H1 (cell line): ENCODE results near the gene EXD2. TPM values are rescaled to one million over a fixed set of nuclear protein-coding genes. Genes with fewer than 3 reads are reported as not detected.

ENCODE experiments used
- CTCF ChIA-PET: fragments of 300-600 bp; sonication (Branson Sonifier 250); formaldehyde crosslinking; loops from one replicate; lab custom pipeline; 2021; ENCODE audit not compliant: partially characterized antibody; lab: Charles Lee
- POLR2A ChIA-PET: fragments of 300-600 bp; sonication (Branson Sonifier 250); formaldehyde crosslinking; loops from one replicate; lab custom pipeline; 2021; ENCODE audit warnings: inconsistent platforms; ENCODE audit not compliant: partially characterized antibody; lab: Charles Lee
- DNase-seq, 2 experiments: peaks; one replicate each; pipeline versions ENCODE4 v3.0.0 to v3.0.0-alpha.2; 2010 to 2022; ENCODE audit warnings: low spot score in 2 of 2, low read depth in 1 of 2, mixed read lengths in 1 of 2
- FAIRE-seq: peaks from 2 replicates; lab custom pipeline; 2011; peaks lifted over from hg19 to GRCh38; lab: Jason Lieb, UNC
- H2AFZ ChIP-seq: 2 replicates; pipeline ENCODE4 v1.8.1; 2012; ENCODE audit warnings: low read length, inconsistent platforms
- H2AK5ac ChIP-seq: 2 replicates; pipeline ENCODE4 v1.6.1; 2013; ENCODE audit warnings: low read depth, low read length
- H2BK120ac ChIP-seq: replicated peaks from 2 replicates; pipeline ENCODE3; 2013; ENCODE audit warnings: low read depth, low read length, inconsistent platforms
- H2BK12ac ChIP-seq: 2 replicates; pipeline ENCODE4 v1.6.1; 2013; ENCODE audit warnings: low read depth, low read length
- H2BK15ac ChIP-seq: 2 replicates; pipeline ENCODE4 v1.6.1; 2013; ENCODE audit warnings: low read length
- H2BK20ac ChIP-seq: 2 replicates; pipeline ENCODE4 v1.6.1; 2013; ENCODE audit warnings: low read length
- H2BK5ac ChIP-seq: 2 replicates; pipeline ENCODE4 v1.6.1; 2013; ENCODE audit warnings: low read depth, low read length
- H3K14ac ChIP-seq: 2 replicates; pipeline ENCODE4 v1.6.1; 2013; ENCODE audit warnings: inconsistent platforms; ENCODE audit not compliant: insufficient read length
- H3K18ac ChIP-seq: 2 replicates; pipeline ENCODE4 v1.6.1; 2013; ENCODE audit warnings: low read length; ENCODE audit errors: extremely low read depth
- H3K23ac ChIP-seq: 2 replicates; pipeline ENCODE4 v1.6.1; 2013; ENCODE audit warnings: inconsistent platforms; ENCODE audit not compliant: insufficient read length
- H3K23me2 ChIP-seq: 2 replicates; pipeline ENCODE4 v1.6.1; 2013; ENCODE audit warnings: low read depth, low read length
- H3K27ac ChIP-seq: 2 replicates; pipeline ENCODE4 v1.6.1; 2011; ENCODE audit warnings: low read depth, low read length, inconsistent platforms
- H3K27me3 ChIP-seq, 4 experiments: replicated peaks in 1 of 4; 1 replicate in 1 of 4; 2 replicates in 3 of 4; pipeline versions ENCODE4 v1.6.1 to v1.8.1; 2011 to 2013; ENCODE audit warnings: low read length in 3 of 4, mild to moderate bottlenecking in 3 of 4, inconsistent platforms in 2 of 4, mixed read lengths in 2 of 4, moderate library complexity in 1 of 4; ENCODE audit not compliant: control insufficient read depth in 3 of 4, insufficient read depth in 3 of 4; ENCODE audit errors: extremely low read depth in 1 of 4
- H3K36me3 ChIP-seq, 4 experiments: 2 replicates each; pipeline versions ENCODE4 v1.6.1 to v1.8.1; 2011 to 2013; ENCODE audit warnings: mild to moderate bottlenecking in 4 of 4, low read length in 3 of 4, moderate library complexity in 2 of 4, control low read depth in 1 of 4, inconsistent platforms in 1 of 4; ENCODE audit not compliant: insufficient read depth in 4 of 4, control insufficient read depth in 2 of 4
- H3K4ac ChIP-seq: replicated peaks from 2 replicates; pipeline ENCODE3; 2013; ENCODE audit warnings: low read length, low read depth, mixed read lengths, inconsistent platforms; ENCODE audit not compliant: insufficient read length
- H3K4me1 ChIP-seq, 4 experiments: replicated peaks in 1 of 4; 1 replicate in 1 of 4; 2 replicates in 3 of 4; pipeline versions ENCODE4 v1.6.1 to v1.8.1; 2011 to 2013; ENCODE audit warnings: low read length in 3 of 4, inconsistent platforms in 2 of 4, mixed read lengths in 1 of 4; ENCODE audit not compliant: insufficient read depth in 4 of 4, control insufficient read depth in 3 of 4
- H3K4me2 ChIP-seq, 2 experiments: 2 replicates each; pipeline versions ENCODE4 v1.6.1 to v1.8.1; 2011 to 2013; ENCODE audit warnings: low read depth in 2 of 2, low read length in 2 of 2, control low read depth in 1 of 2, inconsistent platforms in 1 of 2, mild to moderate bottlenecking in 1 of 2; ENCODE audit not compliant: insufficient read depth in 1 of 2
- H3K4me3 ChIP-seq, 4 experiments: fragments of 200-600, 300-600 bp in 1 of 4; sonication (generic), shearing (Covaris generic), sonication (Bioruptor Twin) in 1 of 4; 2 replicates each; pipeline versions ENCODE4 v1.5.1 to v1.8.1; 2011 to 2016; ENCODE audit warnings: low read length in 4 of 4, low read depth in 3 of 4, control low read depth in 2 of 4, inconsistent platforms in 2 of 4, mild to moderate bottlenecking in 2 of 4, mixed read lengths in 1 of 4, moderate library complexity in 1 of 4; ENCODE audit not compliant: insufficient read depth in 2 of 4; ENCODE audit errors: extremely low read depth in 1 of 4
- H3K56ac ChIP-seq: replicated peaks from 2 replicates; pipeline ENCODE3; 2013; ENCODE audit warnings: low read depth, mild to moderate bottlenecking, mixed read lengths, low read length, inconsistent platforms; ENCODE audit not compliant: insufficient read length
- H3K79me1 ChIP-seq: 2 replicates; pipeline ENCODE4 v1.6.1; 2013; ENCODE audit warnings: low read depth, low read length, control low read depth
- H3K79me2 ChIP-seq, 2 experiments: 2 replicates each; pipeline versions ENCODE4 v1.6.1 to v1.8.1; 2012 to 2013; ENCODE audit warnings: low read length in 2 of 2, mild to moderate bottlenecking in 2 of 2, inconsistent platforms in 1 of 2; ENCODE audit not compliant: insufficient read depth in 2 of 2, control insufficient read depth in 1 of 2
- H3K9ac ChIP-seq, 4 experiments: replicated peaks in 1 of 4; 1 replicate in 1 of 4; 2 replicates in 3 of 4; pipeline versions ENCODE4 v1.6.1 to v1.8.1; 2011 to 2013; ENCODE audit warnings: low read depth in 3 of 4, low read length in 3 of 4, control low read depth in 2 of 4, mild to moderate bottlenecking in 2 of 4, moderate library complexity in 2 of 4, inconsistent platforms in 1 of 4; ENCODE audit errors: extremely low read depth in 1 of 4
- H3K9me3 ChIP-seq, 2 experiments: 2 replicates each; pipeline versions ENCODE4 v1.6.1 to v1.8.1; 2012 to 2013; ENCODE audit warnings: mild to moderate bottlenecking in 2 of 2, moderate library complexity in 2 of 2, control low read depth in 1 of 2, inconsistent platforms in 1 of 2, low read depth in 1 of 2, low read length in 1 of 2, mixed read lengths in 1 of 2; ENCODE audit not compliant: insufficient read depth in 2 of 2
- H4K20me1 ChIP-seq, 2 experiments: replicated peaks in 1 of 2; 2 replicates each; pipeline versions ENCODE3 to v1.8.1; 2011 to 2013; ENCODE audit warnings: inconsistent platforms in 2 of 2, low read length in 2 of 2, mild to moderate bottlenecking in 1 of 2; ENCODE audit not compliant: insufficient read depth in 2 of 2, control insufficient read depth in 1 of 2
- H4K5ac ChIP-seq: 2 replicates; pipeline ENCODE4 v1.6.1; 2013; ENCODE audit warnings: low read length, low read depth, mixed read lengths, inconsistent platforms; ENCODE audit not compliant: insufficient read length
- H4K8ac ChIP-seq: 2 replicates; pipeline ENCODE4 v1.8.0; 2013; ENCODE audit warnings: mild to moderate bottlenecking, moderate library complexity, low read length, inconsistent platforms; ENCODE audit not compliant: insufficient read depth; ENCODE audit errors: extremely low read depth
- H4K91ac ChIP-seq: replicated peaks from 2 replicates; pipeline ENCODE3; 2013; ENCODE audit warnings: low read length, mixed read lengths, inconsistent platforms; ENCODE audit not compliant: insufficient read length
- BRCA1 ChIP-seq: IDR thresholded peaks from 2 replicates; pipeline ENCODE4 v1.6.1; 2012; ENCODE audit warnings: low read depth, low read length, improper control_type of control experiment
- CEBPB ChIP-seq: IDR thresholded peaks from 2 replicates; pipeline ENCODE4 v1.6.1; 2012; ENCODE audit warnings: low read depth, low read length
- CHD2 ChIP-seq: IDR thresholded peaks from 2 replicates; pipeline ENCODE4 v1.6.1; 2012; ENCODE audit warnings: low read length, improper control_type of control experiment
- EP300 ChIP-seq, 2 experiments: IDR thresholded peaks; 1 replicate in 1 of 2; 2 replicates in 1 of 2; pipeline ENCODE4 v1.6.1; 2011 to 2012; ENCODE audit warnings: low read depth in 2 of 2, low read length in 2 of 2, mild to moderate bottlenecking in 2 of 2, borderline replicate concordance in 1 of 2, inconsistent platforms in 1 of 2, moderate library complexity in 1 of 2
- NANOG ChIP-seq: IDR thresholded peaks from 2 replicates; pipeline ENCODE4 v1.6.1; 2011; ENCODE audit warnings: low read length, low read depth, mild to moderate bottlenecking, inconsistent platforms; ENCODE audit not compliant: insufficient read depth, poor library complexity, severe bottlenecking
- RAD21 ChIP-seq, 2 experiments: IDR thresholded peaks in 1 of 2; conservative IDR thresholded peaks in 1 of 2; 2 replicates each; pipeline ENCODE4 v1.6.1; 2011; ENCODE audit warnings: low read depth in 2 of 2, low read length in 2 of 2, improper control_type of control experiment in 1 of 2, inconsistent platforms in 1 of 2, mild to moderate bottlenecking in 1 of 2, moderate library complexity in 1 of 2
- SIX5 ChIP-seq: IDR thresholded peaks from 2 replicates; pipeline ENCODE4 v1.6.1; 2011; ENCODE audit warnings: mild to moderate bottlenecking, low read depth, low read length
- SP1 ChIP-seq: IDR thresholded peaks from 2 replicates; pipeline ENCODE4 v1.6.1; 2011; ENCODE audit warnings: low read depth, low read length
- TCF12 ChIP-seq: IDR thresholded peaks from 2 replicates; pipeline ENCODE4 v1.6.1; 2011; ENCODE audit warnings: low read depth, mild to moderate bottlenecking, low read length
- TEAD4 ChIP-seq: IDR thresholded peaks from 2 replicates; pipeline ENCODE4 v1.6.1; 2012; ENCODE audit warnings: low read depth, low read length, inconsistent platforms, mixed read lengths
- YY1 ChIP-seq: IDR thresholded peaks from 2 replicates; pipeline ENCODE4 v1.6.1; 2011; ENCODE audit warnings: low read depth, mild to moderate bottlenecking, low read length
- polyA plus RNA-seq, 7 experiments: library from polyadenylated mRNA; depleted of rRNA in 3 of 7; stranded (reverse) in 5 of 7; unstranded in 2 of 7; fragments of >200 nt in 5 of 7; fragments of 200-250 nt in 2 of 7; gene quantifications; 1 replicate in 5 of 7; 2 replicates in 1 of 7; 4 replicates in 1 of 7; pipeline versions ENCODE4 v1.2.1 to v1.2.3, GENCODE V29; 2011 to 2013; ENCODE audit warnings: missing spikeins in 2 of 7, mixed read lengths in 2 of 7
- total RNA-seq: library from RNA; stranded (reverse); fragmentation: NEBNext Ultra II Directional; extraction: Animal tissue kit (Norgen Biotek cat#: 25700); gene quantifications from 2 replicates; pipeline ENCODE4 v1.2.1, GENCODE V29; 2021
- TF ChIP-seq, protein P1 (sequence below): IDR thresholded peaks from 2 replicates; pipeline ENCODE4 v1.6.1; 2011; ENCODE audit warnings: low read depth, mild to moderate bottlenecking, low read length; ENCODE audit not compliant: insufficient read depth
- TF ChIP-seq, protein P2 (sequence below): IDR thresholded peaks from 2 replicates; pipeline ENCODE4 v1.6.1; 2012; ENCODE audit warnings: inconsistent platforms

EXD2 gene
- total and polyA plus RNA-seq, 2 of the 8 experiments (the other 6 are each of a cell fraction or from before 2014, with no cell fraction given): 11.9 to 25.9 TPM

DNA sequence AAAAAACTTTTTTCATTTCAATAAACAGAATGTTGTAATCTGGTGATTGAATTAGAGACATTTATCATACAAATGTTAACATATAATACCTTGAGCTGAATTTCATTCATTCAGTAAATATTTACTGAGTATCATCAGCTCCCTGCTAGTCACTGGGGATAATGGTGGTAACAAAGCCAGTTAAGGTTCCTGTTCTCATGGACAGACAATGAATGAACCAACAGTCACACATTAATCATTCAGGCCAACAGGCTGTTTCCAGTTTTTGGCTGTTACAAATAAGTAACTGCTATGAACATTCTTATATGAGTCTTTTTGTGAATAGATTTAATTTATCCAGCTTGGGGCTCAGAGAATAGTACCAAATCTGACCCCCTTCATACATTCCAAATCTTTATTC lies 13.5 kb downstream of the EXD2 start:
- no peak overlapping the region for H2AFZ ChIP-seq
- H3K27ac ChIP-seq: no peak overlapping the region
- peaks cover 0 to 4% (median 1%) of the 10 kb centered on the region in 4 experiments; a peak in 3 of 8 replicates for H3K36me3 ChIP-seq
- TF ChIP-seq BRCA1: no peak
- no peak for TF ChIP-seq YY1
- TF ChIP-seq SP1: no peak
- TF ChIP-seq, protein P1, sequence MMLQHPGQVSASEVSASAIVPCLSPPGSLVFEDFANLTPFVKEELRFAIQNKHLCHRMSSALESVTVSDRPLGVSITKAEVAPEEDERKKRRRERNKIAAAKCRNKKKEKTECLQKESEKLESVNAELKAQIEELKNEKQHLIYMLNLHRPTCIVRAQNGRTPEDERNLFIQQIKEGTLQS: no peak
- TF ChIP-seq CEBPB: no peak
- TF ChIP-seq EP300 (IDR thresholded peaks at IDR 0.05; ENCODE audit: borderline replicate concordance in 1 of 2, low read depth in 2 of 2, low read length in 2 of 2): no peak
- no peak for TF ChIP-seq SIX5
- TF ChIP-seq NANOG: no peak
- TF ChIP-seq TEAD4: no peak
- TF ChIP-seq RAD21 (IDR thresholded peaks at IDR 0.05 in 1 of 2, conservative IDR thresholded peaks at IDR 0.05 in 1 of 2; ENCODE audit: low read depth in 2 of 2, low read length in 2 of 2): no peak
- TF ChIP-seq, protein P2, sequence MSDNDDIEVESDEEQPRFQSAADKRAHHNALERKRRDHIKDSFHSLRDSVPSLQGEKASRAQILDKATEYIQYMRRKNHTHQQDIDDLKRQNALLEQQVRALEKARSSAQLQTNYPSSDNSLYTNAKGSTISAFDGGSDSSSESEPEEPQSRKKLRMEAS: no peak
- TF ChIP-seq CHD2: no peak
- no peak for TF ChIP-seq TCF12
- no peak overlapping the region for H4K8ac ChIP-seq
- H3K4ac ChIP-seq: no peak overlapping the region
- no peak overlapping the region for H3K4me2 ChIP-seq
- H4K5ac ChIP-seq: no peak overlapping the region
- H2BK120ac ChIP-seq: no peak overlapping the region
- no peak for DNase-seq
- no peak overlapping the region for H2BK5ac ChIP-seq
- no peaks in the 10 kb centered on the region for H3K9me3 ChIP-seq
- no peak overlapping the region for H3K18ac ChIP-seq
- no peak overlapping the region for H2BK15ac ChIP-seq
- CTCF ChIA-PET: interaction anchor here (0.9 kb wide), 2 partner anchors 12 to 20 kb away, joined by 3 read pairs; no protein-coding TSS in a partner anchor
- no peak overlapping the region for H3K56ac ChIP-seq
- H3K27me3 ChIP-seq: no peaks in the 10 kb centered on the region
- POLR2A ChIA-PET: interaction anchor here (0.6 to 1.3 kb wide), 3 partner anchors 13 to 297 kb away, joined by 3 to 4 read pairs (median 3); no protein-coding TSS in a partner anchor
- no peaks in the 10 kb centered on the region for H3K4me1 ChIP-seq
- H3K79me2 ChIP-seq: peaks cover 0 to 2% of the 10 kb centered on the region in 2 experiments; a peak in 1 of 4 replicates
- no peak overlapping the region for H3K23ac ChIP-seq
- no peak overlapping the region for H3K14ac ChIP-seq
- no peak overlapping the region for H2BK12ac ChIP-seq
- no peak overlapping the region for H2AK5ac ChIP-seq
- no peak for FAIRE-seq
- H3K23me2 ChIP-seq: no peaks in the 10 kb centered on the region
- no peaks in the 10 kb centered on the region for H3K79me1 ChIP-seq
- peaks cover 0 to 1% of the 10 kb centered on the region in 2 experiments for H4K20me1 ChIP-seq
- H3K9ac ChIP-seq: no peak overlapping the region
- no peak overlapping the region for H3K4me3 ChIP-seq
- no peak overlapping the region for H2BK20ac ChIP-seq
- H4K91ac ChIP-seq: no peak overlapping the region
